Measurements from ENCODE around the gene ALG12.

GRCh38 chr22:49884075-49884474 lies 34.2 kb downstream of the ALG12 start:
- TF ChIP-seq HMG20B (CRISPR knock-in tag; conservative IDR thresholded peaks at IDR 0.05) (no peak), CREM (IDR thresholded peaks at IDR 0.05) (no peak), CREM (CRISPR knock-in tag; IDR thresholded peaks at IDR 0.05) (no peak)
